PC-9 (cell line): ENCODE results near the gene NDUFB5.

Experiments
- EZH2 ChIP-seq: fragments of 200-600 bp; sonication (generic); IDR thresholded peaks from 2 replicates; pipeline ENCODE4 v1.8.0; 2017; ENCODE audit warnings: antibody characterized with exemption, low read depth
- TF ChIP-seq, protein P1 (sequence below): fragments of 200-600 bp; sonication (generic); conservative IDR thresholded peaks from 2 replicates; pipeline ENCODE4 v1.6.1; 2017; ENCODE audit warnings: mixed run types, antibody characterized with exemption, mild to moderate bottlenecking, moderate library complexity

GRCh38 chr3:179608931-179609720 is 4.5 kb downstream of the NDUFB5 start:
- TF ChIP-seq, protein P1, sequence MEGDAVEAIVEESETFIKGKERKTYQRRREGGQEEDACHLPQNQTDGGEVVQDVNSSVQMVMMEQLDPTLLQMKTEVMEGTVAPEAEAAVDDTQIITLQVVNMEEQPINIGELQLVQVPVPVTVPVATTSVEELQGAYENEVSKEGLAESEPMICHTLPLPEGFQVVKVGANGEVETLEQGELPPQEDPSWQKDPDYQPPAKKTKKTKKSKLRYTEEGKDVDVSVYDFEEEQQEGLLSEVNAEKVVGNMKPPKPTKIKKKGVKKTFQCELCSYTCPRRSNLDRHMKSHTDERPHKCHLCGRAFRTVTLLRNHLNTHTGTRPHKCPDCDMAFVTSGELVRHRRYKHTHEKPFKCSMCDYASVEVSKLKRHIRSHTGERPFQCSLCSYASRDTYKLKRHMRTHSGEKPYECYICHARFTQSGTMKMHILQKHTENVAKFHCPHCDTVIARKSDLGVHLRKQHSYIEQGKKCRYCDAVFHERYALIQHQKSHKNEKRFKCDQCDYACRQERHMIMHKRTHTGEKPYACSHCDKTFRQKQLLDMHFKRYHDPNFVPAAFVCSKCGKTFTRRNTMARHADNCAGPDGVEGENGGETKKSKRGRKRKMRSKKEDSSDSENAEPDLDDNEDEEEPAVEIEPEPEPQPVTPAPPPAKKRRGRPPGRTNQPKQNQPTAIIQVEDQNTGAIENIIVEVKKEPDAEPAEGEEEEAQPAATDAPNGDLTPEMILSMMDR: no peak
- TF ChIP-seq EZH2: no peak
